GM21381 (cell line): ENCODE data around the gene NSG2.

Experiments used
- ATAC-seq: cut with Tn5 transposase; IDR thresholded peaks from one replicate; pipeline ENCODE4 v1.9.1; 2021; ENCODE audit warnings: mild to moderate bottlenecking, moderate library complexity; ENCODE audit not compliant: unreplicated experiment

Gene NSG2

GRCh38 chr5:174058433-174059122 is 13.1 kb downstream of the NSG2 start:
- no peak for ATAC-seq

GRCh38 chr5:174059247-174059646 is 13.7 kb downstream of the NSG2 start:
- no peak for ATAC-seq

GRCh38 chr5:174063082-174063756 is 17.7 kb downstream of the NSG2 start:
- no peak for ATAC-seq

GRCh38 chr5:174064171-174064570 is 18.7 kb downstream of the NSG2 start:
- ATAC-seq = no peak

GRCh38 chr5:174065528-174066197 is 20.2 kb downstream of the NSG2 start:
- no peak for ATAC-seq

GRCh38 chr5:174067499-174067898 is 22.0 kb downstream of the NSG2 start:
- ATAC-seq = no peak

GRCh38 chr5:174071484-174071883 is 26.0 kb downstream of the NSG2 start:
- no peak for ATAC-seq

- no peak for ATAC-seq
Observed at GRCh38 chr5:174073122-174073660, 27.7 kb downstream of the NSG2 start.

GRCh38 chr5:174074369-174074768 is 28.9 kb downstream of the NSG2 start:
- ATAC-seq = no peak

GRCh38 chr5:174078416-174078815 is 32.9 kb downstream of the NSG2 start:
- no peak for ATAC-seq

- ATAC-seq = no peak
Observed at GRCh38 chr5:174082286-174082685, 36.8 kb downstream of the NSG2 start.

GRCh38 chr5:174083056-174083827 is 37.7 kb downstream of the NSG2 start:
- no peak for ATAC-seq

- ATAC-seq = no peak
Observed at GRCh38 chr5:174084691-174085154, 39.2 kb downstream of the NSG2 start.

- no peak for ATAC-seq
Observed at GRCh38 chr5:174086751-174087150, 41.2 kb downstream of the NSG2 start.

- ATAC-seq = no peak
Observed at GRCh38 chr5:174087783-174088182, 42.3 kb downstream of the NSG2 start.

- no peak for ATAC-seq
Observed at GRCh38 chr5:174090129-174090528, 44.6 kb downstream of the NSG2 start.

- no peak for ATAC-seq
Observed at GRCh38 chr5:174093123-174093522, 47.6 kb downstream of the NSG2 start.

- ATAC-seq = no peak
Observed at GRCh38 chr5:174094857-174095606, 49.5 kb downstream of the NSG2 start.

- no peak for ATAC-seq
Observed at GRCh38 chr5:174096619-174097018, 51.1 kb downstream of the NSG2 start.

- no peak for ATAC-seq
Observed at GRCh38 chr5:174097486-174098185, 52.1 kb downstream of the NSG2 start.
